ENCODE results near the gene ATP6V0A4. TPM values are rescaled to one million over a fixed set of nuclear protein-coding genes. Genes with fewer than 3 reads are reported as not detected.

The ATP6V0A4 gene
- total and polyA plus RNA-seq, 2 of the 13 experiments (the other 11 are each of a cell fraction or from before 2014, with no cell fraction given): 0.24 to 0.25 TPM

DNA sequence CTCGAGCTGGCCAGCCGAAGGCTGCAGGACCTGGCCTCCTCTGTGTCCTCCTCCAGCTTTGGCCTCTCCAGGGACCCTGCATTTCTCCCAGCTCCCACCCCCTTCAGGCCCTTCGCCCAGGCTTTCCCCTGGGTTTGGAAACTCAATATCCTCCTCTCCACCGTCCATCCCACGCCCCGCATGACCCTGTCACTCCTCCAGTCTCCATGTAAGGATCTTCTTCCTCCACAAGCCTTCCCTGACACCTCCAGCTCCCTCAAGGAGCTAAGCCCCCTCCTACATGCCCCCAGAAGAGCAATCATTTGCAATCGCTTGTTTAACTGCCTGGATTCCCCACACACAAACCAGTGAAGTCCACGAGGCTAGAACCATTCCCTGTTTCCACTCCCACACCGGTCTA is 24.8 kb downstream of the ATP6V0A4 start (continued):
- TF ChIP-seq, protein P1, sequence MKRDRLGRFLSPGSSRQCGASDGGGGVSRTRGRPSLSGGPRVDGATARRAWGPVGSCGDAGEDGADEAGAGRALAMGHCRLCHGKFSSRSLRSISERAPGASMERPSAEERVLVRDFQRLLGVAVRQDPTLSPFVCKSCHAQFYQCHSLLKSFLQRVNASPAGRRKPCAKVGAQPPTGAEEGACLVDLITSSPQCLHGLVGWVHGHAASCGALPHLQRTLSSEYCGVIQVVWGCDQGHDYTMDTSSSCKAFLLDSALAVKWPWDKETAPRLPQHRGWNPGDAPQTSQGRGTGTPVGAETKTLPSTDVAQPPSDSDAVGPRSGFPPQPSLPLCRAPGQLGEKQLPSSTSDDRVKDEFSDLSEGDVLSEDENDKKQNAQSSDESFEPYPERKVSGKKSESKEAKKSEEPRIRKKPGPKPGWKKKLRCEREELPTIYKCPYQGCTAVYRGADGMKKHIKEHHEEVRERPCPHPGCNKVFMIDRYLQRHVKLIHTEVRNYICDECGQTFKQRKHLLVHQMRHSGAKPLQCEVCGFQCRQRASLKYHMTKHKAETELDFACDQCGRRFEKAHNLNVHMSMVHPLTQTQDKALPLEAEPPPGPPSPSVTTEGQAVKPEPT (CRISPR knock-in tag; IDR thresholded peaks at IDR 0.05; ENCODE audit: low read depth): no peak
- TF ChIP-seq, protein P2, sequence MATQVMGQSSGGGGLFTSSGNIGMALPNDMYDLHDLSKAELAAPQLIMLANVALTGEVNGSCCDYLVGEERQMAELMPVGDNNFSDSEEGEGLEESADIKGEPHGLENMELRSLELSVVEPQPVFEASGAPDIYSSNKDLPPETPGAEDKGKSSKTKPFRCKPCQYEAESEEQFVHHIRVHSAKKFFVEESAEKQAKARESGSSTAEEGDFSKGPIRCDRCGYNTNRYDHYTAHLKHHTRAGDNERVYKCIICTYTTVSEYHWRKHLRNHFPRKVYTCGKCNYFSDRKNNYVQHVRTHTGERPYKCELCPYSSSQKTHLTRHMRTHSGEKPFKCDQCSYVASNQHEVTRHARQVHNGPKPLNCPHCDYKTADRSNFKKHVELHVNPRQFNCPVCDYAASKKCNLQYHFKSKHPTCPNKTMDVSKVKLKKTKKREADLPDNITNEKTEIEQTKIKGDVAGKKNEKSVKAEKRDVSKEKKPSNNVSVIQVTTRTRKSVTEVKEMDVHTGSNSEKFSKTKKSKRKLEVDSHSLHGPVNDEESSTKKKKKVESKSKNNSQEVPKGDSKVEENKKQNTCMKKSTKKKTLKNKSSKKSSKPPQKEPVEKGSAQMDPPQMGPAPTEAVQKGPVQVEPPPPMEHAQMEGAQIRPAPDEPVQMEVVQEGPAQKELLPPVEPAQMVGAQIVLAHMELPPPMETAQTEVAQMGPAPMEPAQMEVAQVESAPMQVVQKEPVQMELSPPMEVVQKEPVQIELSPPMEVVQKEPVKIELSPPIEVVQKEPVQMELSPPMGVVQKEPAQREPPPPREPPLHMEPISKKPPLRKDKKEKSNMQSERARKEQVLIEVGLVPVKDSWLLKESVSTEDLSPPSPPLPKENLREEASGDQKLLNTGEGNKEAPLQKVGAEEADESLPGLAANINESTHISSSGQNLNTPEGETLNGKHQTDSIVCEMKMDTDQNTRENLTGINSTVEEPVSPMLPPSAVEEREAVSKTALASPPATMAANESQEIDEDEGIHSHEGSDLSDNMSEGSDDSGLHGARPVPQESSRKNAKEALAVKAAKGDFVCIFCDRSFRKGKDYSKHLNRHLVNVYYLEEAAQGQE (IDR thresholded peaks at IDR 0.05; ENCODE audit: borderline replicate concordance in 1 of 2, low read depth in 1 of 2, low read length in 2 of 2): no peak
- TF ChIP-seq ZBTB7B (CRISPR knock-in tag; IDR thresholded peaks at IDR 0.05): no peak
- no peak for TF ChIP-seq ARNT (IDR thresholded peaks at IDR 0.05)

DNA sequence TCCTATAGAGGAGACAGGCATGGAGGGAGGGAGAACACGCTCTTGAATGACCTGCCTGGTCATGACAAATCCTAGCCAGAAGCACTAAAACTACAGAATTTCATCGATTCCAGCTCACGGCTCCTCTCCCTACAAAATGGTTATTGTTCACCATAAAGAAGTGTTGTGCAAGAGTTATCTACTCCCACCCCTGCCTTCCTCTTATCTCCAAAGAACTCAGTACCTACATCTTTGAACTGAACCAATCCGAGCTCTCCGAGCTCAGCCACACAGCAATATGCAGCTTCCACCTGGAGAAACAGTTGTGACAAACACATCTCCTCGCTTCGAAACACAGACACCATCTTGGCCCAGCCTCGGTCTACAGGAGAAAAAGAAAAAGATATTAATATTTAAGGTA is 27.1 kb downstream of the ATP6V0A4 start:
- WGBS (ENCODE audit: low lambda C conversion rate): 7% methylated on average over 8 of the region's 8 CpGs
- Histone ChIP-seq H2AFZ (ENCODE audit: low read length) (no peak overlapping the region), H3K4me2 (ENCODE audit: low read depth, low read length) (peak overlapping the region; percentile 24; the same call in 1 of the 2 replicates), H3K36me3 (replicated peaks in 1 of 2; ENCODE audit: control insufficient read depth in 1 of 2, insufficient read depth in 2 of 2, low read length in 2 of 2) (no peaks in the 10 kb centered on the region), H3K27me3 (ENCODE audit: control insufficient read depth in 1 of 2, insufficient read depth in 2 of 2, low read length in 2 of 2) (peaks cover 0 to 9% of the 10 kb centered on the region in 2 experiments; a peak in 1 of 5 replicates), H4K20me1 (ENCODE audit: insufficient read depth, low read length) (no peaks in the 10 kb centered on the region), H3K4me1 (ENCODE audit: insufficient read depth, low read length) (peaks cover 26% of the 10 kb centered on the region), H3K4me3 (replicated peaks in 1 of 3; ENCODE audit: insufficient read depth in 1 of 3, low read depth in 2 of 3, low read length in 3 of 3) (no peak overlapping the region), H3K79me2 (ENCODE audit: insufficient read depth, low read length) (no peaks in the 10 kb centered on the region), H3K9me3 (ENCODE audit: low read length) (no peaks in the 10 kb centered on the region), H3K9ac (ENCODE audit: insufficient read depth, low read depth, low read length) (no peak overlapping the region), H3K27ac (ENCODE audit: extremely low read length, insufficient read depth, low read length) (no peak overlapping the region)
- DNase-seq (ENCODE audit: low spot score) (peak; percentile 38), ATAC-seq (peak; percentile 39), FAIRE-seq (peak; percentile 48)
- intact Hi-C loops (cut with micrococcal nuclease; ENCODE audit: unreplicated experiment): no loop called here
- CTCF ChIA-PET (ENCODE audit: low intra/inter-chr PET ratio, low total read pairs): no interaction called here
- no TSS peak for BruUV-seq (replicated peaks)
- POLR2A ChIA-PET: no interaction called here
- in situ Hi-C loops (cut with HindIII; ENCODE audit: extremely low pct_ligation_motif_present, low pct_unique_long_range_greater_than_20kb): no loop called here
- no peak for TF ChIP-seq MIER2 (CRISPR knock-in tag; IDR thresholded peaks at IDR 0.05)
- no peak for TF ChIP-seq JDP2 (CRISPR knock-in tag; IDR thresholded peaks at IDR 0.05; ENCODE audit: borderline replicate concordance)
- TF ChIP-seq PITX1 (CRISPR knock-in tag; IDR thresholded peaks at IDR 0.05): no peak
- TF ChIP-seq ZMYM4 (CRISPR knock-in tag; IDR thresholded peaks at IDR 0.05): 0 out of 2 replicates have a peak, but pooled peaks have one; percentile 20
- TF ChIP-seq MAFF (IDR thresholded peaks at IDR 0.05; ENCODE audit: low read depth, low read length): no peak
- TF ChIP-seq ZBTB7A (CRISPR knock-in tag; IDR thresholded peaks at IDR 0.05): no peak
- peak; percentile 60; the same call in 1 of the 2 replicates for TF ChIP-seq ZKSCAN5 (CRISPR knock-in tag; IDR thresholded peaks at IDR 0.05)
- TF ChIP-seq KLF16 (CRISPR knock-in tag; IDR thresholded peaks at IDR 0.05): no peak
- TF ChIP-seq ZNF207 (IDR thresholded peaks at IDR 0.05; ENCODE audit: borderline replicate concordance): no peak
- no peak for TF ChIP-seq ZMYM2 (CRISPR knock-in tag; IDR thresholded peaks at IDR 0.05)
- TF ChIP-seq CHD4 (IDR thresholded peaks at IDR 0.05; ENCODE audit: borderline replicate concordance, low read length): no peak
- TF ChIP-seq ZNF562 (CRISPR knock-in tag; IDR thresholded peaks at IDR 0.05; ENCODE audit: borderline replicate concordance): no peak
- TF ChIP-seq CEBPG (CRISPR knock-in tag; IDR thresholded peaks at IDR 0.05): peak; percentile 83
- TF ChIP-seq ZNF350 (CRISPR knock-in tag; IDR thresholded peaks at IDR 0.05; ENCODE audit: borderline replicate concordance, low read depth): no peak
- TF ChIP-seq POGZ (CRISPR knock-in tag; IDR thresholded peaks at IDR 0.05): peak; percentile 11; the same call in 1 of the 2 replicates
- no peak for TF ChIP-seq SOX13 (IDR thresholded peaks at IDR 0.05)
- peak in 1 of 2 experiments; percentile 73; a peak in 2 of 4 replicates for TF ChIP-seq SOX13 (CRISPR knock-in tag; conservative IDR thresholded peaks at IDR 0.05 in 1 of 2, IDR thresholded peaks at IDR 0.05 in 1 of 2)

All from HepG2 (cell line).